ENCODE results near the gene MPHOSPH8. TPM values are rescaled to one million over a fixed set of nuclear protein-coding genes. Genes with fewer than 3 reads are reported as not detected.
A peak's percentile ranks its signal among the peaks of the same experiment; 100 is the strongest.

Gene MPHOSPH8
- total RNA-seq, 1 donor from 2014 or later: 9.7 TPM

GRCh38 chr13:19643652-19644051 is 10.2 kb downstream of the MPHOSPH8 start:
- H3K4me3 ChIP-seq (ENCODE audit: low read depth, low read length): no peak overlapping the region
- DNase-seq (ENCODE audit: low read depth) (no peak), FAIRE-seq (no peak)
- no peaks in the 10 kb centered on the region for H3K27me3 ChIP-seq (ENCODE audit: control insufficient read depth, insufficient read depth, low read length)
- H3K36me3 ChIP-seq (ENCODE audit: control insufficient read depth, insufficient read depth, low read length): peaks cover 7% of the 10 kb centered on the region
- TF ChIP-seq, protein P1, sequence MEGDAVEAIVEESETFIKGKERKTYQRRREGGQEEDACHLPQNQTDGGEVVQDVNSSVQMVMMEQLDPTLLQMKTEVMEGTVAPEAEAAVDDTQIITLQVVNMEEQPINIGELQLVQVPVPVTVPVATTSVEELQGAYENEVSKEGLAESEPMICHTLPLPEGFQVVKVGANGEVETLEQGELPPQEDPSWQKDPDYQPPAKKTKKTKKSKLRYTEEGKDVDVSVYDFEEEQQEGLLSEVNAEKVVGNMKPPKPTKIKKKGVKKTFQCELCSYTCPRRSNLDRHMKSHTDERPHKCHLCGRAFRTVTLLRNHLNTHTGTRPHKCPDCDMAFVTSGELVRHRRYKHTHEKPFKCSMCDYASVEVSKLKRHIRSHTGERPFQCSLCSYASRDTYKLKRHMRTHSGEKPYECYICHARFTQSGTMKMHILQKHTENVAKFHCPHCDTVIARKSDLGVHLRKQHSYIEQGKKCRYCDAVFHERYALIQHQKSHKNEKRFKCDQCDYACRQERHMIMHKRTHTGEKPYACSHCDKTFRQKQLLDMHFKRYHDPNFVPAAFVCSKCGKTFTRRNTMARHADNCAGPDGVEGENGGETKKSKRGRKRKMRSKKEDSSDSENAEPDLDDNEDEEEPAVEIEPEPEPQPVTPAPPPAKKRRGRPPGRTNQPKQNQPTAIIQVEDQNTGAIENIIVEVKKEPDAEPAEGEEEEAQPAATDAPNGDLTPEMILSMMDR (IDR thresholded peaks at IDR 0.05; ENCODE audit: insufficient read depth, low read length, severe bottlenecking): no peak

GRCh38 chr13:19645000-19645399 is 11.5 kb downstream of the MPHOSPH8 start:
- no peak overlapping the region for H3K4me3 ChIP-seq (ENCODE audit: low read depth, low read length)
- no peak for DNase-seq (ENCODE audit: low read depth)
- H3K36me3 ChIP-seq (ENCODE audit: control insufficient read depth, insufficient read depth, low read length): peaks cover 10% of the 10 kb centered on the region
- H3K27me3 ChIP-seq (ENCODE audit: control insufficient read depth, insufficient read depth, low read length): no peaks in the 10 kb centered on the region
- TF ChIP-seq, protein P1 (IDR thresholded peaks at IDR 0.05; ENCODE audit: insufficient read depth, low read length, severe bottlenecking): no peak
- FAIRE-seq: no peak

GRCh38 chr13:19646063-19646462 is 12.6 kb downstream of the MPHOSPH8 start:
- FAIRE-seq (no peak), DNase-seq (ENCODE audit: low read depth) (peak; percentile 14)
- TF ChIP-seq, protein P1 (IDR thresholded peaks at IDR 0.05; ENCODE audit: insufficient read depth, low read length, severe bottlenecking): no peak
- Histone ChIP-seq H3K4me3 (ENCODE audit: low read depth, low read length) (no peak overlapping the region), H3K36me3 (ENCODE audit: control insufficient read depth, insufficient read depth, low read length) (peaks cover 10% of the 10 kb centered on the region), H3K27me3 (ENCODE audit: control insufficient read depth, insufficient read depth, low read length) (no peaks in the 10 kb centered on the region)

GRCh38 chr13:19650742-19651141 is 17.3 kb downstream of the MPHOSPH8 start:
- no peak overlapping the region for H3K4me3 ChIP-seq (ENCODE audit: low read depth, low read length)
- H3K36me3 ChIP-seq (ENCODE audit: control insufficient read depth, insufficient read depth, low read length): peaks cover 8% of the 10 kb centered on the region
- no peak for DNase-seq (ENCODE audit: low read depth)
- FAIRE-seq: no peak
- no peaks in the 10 kb centered on the region for H3K27me3 ChIP-seq (ENCODE audit: control insufficient read depth, insufficient read depth, low read length)
- TF ChIP-seq, protein P1 (IDR thresholded peaks at IDR 0.05; ENCODE audit: insufficient read depth, low read length, severe bottlenecking): no peak

GRCh38 chr13:19657872-19658591 is 24.6 kb downstream of the MPHOSPH8 start:
- DNase-seq (ENCODE audit: low read depth) (no peak), FAIRE-seq (no peak)
- H3K4me3 ChIP-seq (ENCODE audit: low read depth, low read length): no peak overlapping the region
- H3K27me3 ChIP-seq (ENCODE audit: control insufficient read depth, insufficient read depth, low read length): no peaks in the 10 kb centered on the region
- H3K36me3 ChIP-seq (ENCODE audit: control insufficient read depth, insufficient read depth, low read length): peaks cover 6% of the 10 kb centered on the region
- TF ChIP-seq, protein P1 (IDR thresholded peaks at IDR 0.05; ENCODE audit: insufficient read depth, low read length, severe bottlenecking): no peak

DNA sequence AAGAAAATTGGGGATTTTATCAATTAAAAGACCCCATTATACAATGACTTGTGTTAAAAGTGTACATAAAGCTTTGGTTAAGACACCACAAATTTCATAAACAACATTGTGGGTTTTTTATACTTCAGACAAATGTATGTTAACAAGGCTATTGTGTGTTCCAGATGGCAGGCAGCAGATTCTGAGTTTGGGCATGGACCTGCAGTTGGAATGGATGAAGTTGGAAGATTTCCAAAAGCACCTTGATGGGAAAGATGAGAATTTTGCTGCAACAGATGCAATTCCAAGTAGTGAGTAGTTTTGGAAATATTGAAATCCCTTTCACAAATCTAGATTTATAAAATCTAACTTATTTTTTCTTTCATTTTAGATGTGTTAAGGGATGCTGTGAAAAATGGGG is 25.4 kb downstream of the MPHOSPH8 start:
- TF ChIP-seq, protein P1 (IDR thresholded peaks at IDR 0.05; ENCODE audit: insufficient read depth, low read length, severe bottlenecking): no peak
- no peak for DNase-seq (ENCODE audit: low read depth)

More for the DNA sequence above, 25.4 kb downstream of the MPHOSPH8 start:
- Histone ChIP-seq H3K27me3 (ENCODE audit: control insufficient read depth, insufficient read depth, low read length) (no peaks in the 10 kb centered on the region), H3K36me3 (ENCODE audit: control insufficient read depth, insufficient read depth, low read length) (peaks cover 13% of the 10 kb centered on the region), H3K4me3 (ENCODE audit: low read depth, low read length) (no peak overlapping the region)
- no peak for FAIRE-seq

All from bronchial epithelial cell (primary cell).